GM19467 (cell line): Measurements from ENCODE around the gene TMEM233.

ENCODE experiments used
- ATAC-seq: cut with Tn5 transposase; IDR thresholded peaks from one replicate; pipeline ENCODE4 v1.9.1; 2021; ENCODE audit warnings: mild to moderate bottlenecking, moderate library complexity; ENCODE audit not compliant: unreplicated experiment

Gene TMEM233

DNA sequence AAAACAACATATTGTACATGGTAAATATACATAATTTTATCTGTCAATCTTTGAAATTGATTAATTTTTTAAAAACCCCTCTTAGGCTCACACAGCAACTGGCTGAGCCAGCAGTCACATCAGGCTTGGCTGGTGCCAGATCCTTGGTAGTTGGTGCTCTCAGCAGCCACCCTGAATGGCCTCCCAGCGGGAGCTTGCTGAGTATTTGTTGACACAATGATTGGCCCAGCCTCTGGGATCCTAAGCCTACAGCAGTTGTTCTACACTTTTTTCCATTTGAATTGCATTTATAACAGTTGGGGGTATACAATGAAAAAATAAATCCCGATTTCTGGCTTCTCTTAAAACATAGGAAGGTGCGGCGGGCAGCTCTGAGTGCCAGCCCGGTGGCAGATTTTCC, 85.5 kb downstream of the TMEM233 start:
- no peak for ATAC-seq

DNA sequence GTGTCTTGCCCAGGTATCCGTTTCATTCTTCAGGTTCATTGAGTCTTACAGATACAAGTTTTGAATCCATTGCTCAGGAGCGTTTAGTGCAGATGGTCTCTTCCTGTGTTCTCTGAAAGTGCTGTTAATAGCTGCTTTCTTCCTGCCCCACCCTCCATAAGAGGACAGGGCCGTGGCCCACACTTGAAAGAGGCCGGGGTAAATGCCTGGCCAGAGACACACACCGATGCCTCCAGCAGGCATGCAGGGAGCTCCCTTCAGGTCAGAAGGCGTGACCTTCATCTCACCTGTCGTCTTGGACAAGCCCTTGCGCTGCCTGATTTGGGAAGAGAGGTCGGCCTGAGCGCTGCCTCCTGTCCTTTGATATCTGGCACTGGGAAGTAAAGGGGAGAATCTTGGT, 85.9 kb downstream of the TMEM233 start:
- no peak for ATAC-seq

DNA sequence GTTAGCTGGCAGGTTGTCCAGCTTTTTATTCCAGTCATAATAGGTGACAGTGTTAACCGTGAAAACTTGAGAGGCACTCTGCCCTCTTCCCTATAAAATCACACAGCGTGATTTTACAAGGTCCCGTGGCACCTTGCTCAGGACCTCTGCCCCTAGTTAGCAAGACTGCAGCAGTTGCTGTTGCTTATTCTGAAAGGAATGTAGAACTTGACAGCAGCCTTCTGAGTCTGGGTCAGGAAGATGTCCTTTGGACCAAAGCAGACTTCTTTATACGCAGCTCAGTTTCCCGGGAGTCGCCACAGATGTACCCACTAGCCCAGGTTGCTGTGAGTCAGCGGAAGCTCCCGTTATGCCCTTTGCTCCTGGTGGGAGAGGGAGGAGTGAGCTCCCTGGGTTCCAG, 87.5 kb downstream of the TMEM233 start:
- no peak for ATAC-seq

DNA sequence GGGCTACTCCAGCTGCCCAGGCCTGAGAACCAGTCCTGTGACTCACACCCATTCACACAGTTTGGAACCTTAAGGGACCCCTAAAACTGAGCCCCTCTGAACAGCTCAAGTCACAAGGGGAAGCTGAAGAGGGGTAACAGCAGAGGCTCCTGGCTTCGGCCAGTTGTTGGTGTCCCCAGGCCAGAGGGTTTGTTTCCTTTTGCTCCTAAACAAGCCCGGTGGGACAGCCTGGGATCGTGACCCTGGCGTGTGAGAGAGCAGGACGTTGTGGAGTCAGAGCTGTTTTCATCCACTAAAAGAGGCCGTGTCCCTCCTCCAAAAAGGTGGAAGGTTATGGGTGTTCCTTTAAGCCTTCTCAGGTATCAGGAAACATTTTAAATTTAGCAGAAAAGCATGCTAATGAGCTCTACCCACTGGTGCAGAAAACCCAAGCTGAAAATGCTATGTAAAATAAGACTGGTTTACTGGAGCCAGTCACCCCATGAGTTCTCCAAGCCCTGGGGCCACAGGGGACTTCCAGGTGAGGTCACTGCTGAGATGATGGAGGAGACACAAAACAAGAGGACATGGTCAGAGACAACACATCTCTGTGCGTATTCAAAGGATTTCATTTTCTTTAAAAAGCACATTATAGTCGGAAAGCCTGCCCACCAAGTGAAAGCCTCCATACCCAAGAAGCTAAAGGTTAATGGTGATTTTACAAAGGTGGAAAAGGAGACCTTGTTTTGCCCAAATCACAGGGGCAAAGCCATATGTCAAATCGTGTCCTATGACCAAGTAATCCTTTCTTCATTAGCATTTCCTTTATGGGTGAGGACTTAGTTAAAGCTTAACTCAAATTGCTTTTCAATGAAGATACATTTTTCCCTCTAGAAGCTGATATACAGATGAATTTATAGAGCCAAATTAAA, 88.4 kb downstream of the TMEM233 start:
- ATAC-seq: no peak

DNA sequence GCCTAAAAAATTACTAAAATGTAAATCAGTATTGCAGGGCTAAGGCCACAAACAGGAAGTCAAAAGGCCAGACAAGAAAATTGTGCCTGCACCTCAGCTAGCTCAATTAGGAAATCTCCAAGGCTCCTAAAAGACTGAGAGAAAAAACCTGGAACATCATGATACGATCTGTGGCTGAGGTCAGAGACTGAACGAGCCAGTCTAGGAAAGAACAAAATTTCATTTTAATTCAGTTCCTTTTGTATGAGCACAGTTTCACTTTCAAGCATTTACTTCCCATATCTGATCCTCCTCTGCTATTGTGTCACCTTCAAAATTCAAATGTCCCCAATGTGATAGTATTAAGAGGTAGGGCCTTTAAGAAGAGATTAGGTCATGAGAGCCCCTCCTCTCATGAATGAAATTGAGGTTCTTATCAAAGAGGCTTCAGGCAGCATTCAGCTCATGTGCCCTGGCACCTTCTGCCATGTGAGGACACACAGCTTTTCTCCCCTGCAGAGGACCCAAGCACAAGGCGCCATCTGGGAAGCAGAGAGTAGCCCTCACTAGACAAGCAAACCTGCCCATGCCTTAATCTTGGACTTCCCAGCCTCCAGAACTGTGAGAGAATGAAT, 89.2 kb downstream of the TMEM233 start:
- ATAC-seq: no peak

DNA sequence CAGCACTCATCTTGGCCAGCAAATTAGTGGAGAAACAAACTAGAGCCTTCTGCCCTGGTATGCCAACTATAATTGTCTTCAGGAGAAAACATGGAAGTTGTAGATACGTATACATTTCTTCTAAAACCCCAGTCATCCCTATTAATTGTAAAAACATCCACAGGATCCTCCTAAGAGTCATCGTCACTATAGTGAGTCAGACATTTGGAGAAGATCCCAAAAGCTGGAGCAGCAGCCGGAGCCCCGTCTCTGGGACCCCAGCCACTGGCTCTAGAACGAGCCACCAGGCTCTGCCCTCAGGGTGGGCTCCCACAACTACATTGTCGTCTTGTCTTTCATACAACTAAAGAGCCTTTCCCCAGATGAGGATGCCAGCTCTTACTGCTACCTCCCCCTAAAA, 89.8 kb downstream of the TMEM233 start:
- no peak for ATAC-seq

DNA sequence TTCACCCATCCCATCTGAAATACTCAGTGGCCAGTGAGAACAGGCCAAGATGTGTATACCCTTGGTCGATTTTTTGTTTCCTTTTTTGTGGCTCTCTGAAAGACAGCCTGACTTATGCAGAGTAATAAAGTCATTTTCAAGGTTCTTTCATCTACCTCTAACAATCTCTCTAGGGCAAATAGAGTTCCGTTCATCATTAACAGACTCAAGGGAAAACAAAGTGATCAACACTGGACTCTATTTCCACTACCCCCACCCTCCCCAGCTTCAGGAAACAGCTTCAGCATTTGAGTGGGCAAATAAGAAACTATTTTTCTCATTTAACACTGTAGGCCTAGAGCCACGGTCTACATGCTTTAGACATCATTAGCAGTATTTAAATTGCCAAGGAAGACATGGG, 90.2 kb downstream of the TMEM233 start:
- no peak for ATAC-seq

DNA sequence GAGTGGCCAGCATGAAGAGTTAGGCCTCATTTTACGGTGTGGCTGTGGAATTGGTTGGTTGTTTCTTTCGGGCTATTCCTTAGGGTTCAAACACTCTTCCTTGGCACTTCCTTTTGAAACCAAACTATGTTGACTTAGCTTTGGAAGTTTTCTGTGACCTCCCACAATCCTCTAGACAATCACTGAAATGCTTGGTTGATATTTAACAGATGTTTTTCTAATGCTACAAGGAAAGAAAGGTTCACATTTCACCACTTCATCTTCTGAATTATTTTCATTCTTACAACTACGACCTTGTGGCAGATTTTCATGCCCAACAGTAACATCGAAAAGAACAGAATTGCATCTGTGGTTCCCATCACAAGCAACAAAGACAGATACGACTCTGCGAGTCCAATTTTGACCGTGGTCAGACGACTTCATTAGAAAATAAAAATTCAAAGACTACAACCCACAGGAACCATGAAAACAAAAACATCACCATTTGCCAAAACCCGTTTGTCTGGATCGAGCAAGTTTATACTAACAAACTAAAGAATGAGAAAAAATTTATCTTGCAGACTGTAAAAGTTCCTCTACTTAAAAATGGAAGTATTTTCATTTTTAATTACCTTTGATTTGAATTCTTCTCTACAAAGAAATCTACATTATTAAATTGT, 91.3 kb downstream of the TMEM233 start:
- ATAC-seq: no peak

DNA sequence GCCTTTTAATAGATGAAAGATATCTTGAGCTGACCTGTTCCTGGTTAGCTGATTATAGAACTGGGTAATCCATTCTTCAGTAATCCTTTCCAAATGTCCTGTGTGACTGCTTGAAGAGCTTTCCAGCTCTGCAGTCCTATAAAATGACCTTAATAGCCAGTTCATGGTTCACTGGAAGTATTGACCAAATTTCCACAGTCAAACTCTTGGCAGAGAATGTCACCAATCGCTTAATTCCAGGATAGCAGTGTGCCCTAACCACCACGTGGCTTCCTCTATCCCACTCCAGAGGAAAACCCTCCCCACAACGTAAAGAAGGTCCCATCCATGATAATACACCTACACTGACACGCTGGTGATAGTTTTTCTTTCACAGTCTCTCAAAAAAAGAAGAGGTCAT, 91.8 kb downstream of the TMEM233 start:
- no peak for ATAC-seq

DNA sequence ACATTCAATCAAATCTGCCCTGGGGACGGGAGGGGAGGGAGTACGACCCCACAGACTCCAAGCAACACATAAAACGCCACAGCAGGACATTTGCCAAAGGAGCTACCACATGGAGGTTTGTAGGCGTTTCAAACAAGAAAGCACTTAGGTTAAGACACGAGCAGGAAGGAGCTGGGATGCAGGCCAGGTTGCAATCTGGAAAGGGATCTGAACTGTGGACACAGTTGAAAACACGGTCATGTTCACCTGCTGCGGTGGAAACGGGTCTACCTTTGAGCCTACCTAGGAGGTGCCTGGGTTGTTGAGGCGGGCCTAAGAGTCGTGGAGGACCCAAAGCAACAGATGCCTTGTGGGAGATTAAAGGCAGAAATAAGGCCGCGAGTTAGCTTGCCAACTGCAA, 92.8 kb downstream of the TMEM233 start:
- no peak for ATAC-seq

DNA sequence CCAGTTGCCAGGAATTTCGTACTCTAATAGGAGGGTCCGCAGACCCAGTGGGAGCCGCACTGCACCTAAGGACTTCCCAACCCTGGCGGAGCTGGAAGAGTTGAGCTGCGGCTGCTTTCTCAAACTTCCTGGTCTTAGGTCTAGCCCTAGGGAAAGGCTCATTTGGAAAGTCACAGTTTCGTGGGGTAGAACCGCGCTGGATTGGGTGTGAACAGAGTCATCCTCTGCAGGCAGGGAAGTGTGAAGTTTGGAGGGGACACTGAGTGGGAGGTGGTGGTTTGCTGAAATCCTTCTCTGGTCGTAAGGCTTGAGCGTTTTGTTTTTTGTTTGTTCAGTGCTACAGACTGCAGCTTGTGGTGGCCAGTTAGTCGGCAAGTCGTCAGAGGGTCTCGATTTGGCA, 93.2 kb downstream of the TMEM233 start:
- no peak for ATAC-seq

DNA sequence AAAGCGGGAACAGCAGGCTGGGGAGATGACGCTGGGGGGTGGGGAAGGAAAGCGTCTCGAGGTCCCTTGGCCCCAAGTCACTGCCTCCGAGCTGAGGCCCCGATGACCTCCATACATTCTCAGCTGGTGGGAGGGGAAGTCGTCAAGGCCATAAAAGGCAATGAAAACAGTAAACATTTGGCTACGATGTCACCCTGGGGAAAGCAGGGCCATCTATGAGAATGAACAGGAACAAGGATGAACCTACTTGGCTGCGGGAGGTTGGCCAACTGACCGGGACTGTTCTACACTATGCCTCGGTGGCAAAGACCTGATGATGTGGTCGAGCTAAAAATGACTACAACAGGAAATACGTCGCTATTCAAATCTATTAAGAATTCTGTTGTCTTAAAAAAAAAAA, 93.8 kb downstream of the TMEM233 start:
- no peak for ATAC-seq

DNA sequence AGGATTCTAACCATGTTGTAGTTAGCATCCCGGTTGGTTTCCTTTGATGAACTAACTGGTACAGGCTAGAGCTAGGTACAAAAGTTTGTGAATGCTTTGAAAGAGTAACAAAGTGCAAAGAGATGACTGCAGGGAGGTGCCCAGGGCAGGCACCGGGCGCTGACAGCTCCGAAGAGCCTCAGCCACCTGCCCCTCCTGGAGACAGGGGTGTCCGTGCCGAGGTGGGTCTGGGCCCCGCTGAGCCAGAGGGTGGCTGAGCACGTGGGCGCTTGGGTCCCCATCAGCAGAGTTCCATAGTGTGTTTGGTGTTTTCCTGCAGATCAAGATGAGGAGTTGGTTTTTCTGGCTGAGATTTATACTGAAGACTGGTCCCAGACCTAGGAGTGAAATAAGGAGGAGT, 94.3 kb downstream of the TMEM233 start:
- ATAC-seq: no peak

DNA sequence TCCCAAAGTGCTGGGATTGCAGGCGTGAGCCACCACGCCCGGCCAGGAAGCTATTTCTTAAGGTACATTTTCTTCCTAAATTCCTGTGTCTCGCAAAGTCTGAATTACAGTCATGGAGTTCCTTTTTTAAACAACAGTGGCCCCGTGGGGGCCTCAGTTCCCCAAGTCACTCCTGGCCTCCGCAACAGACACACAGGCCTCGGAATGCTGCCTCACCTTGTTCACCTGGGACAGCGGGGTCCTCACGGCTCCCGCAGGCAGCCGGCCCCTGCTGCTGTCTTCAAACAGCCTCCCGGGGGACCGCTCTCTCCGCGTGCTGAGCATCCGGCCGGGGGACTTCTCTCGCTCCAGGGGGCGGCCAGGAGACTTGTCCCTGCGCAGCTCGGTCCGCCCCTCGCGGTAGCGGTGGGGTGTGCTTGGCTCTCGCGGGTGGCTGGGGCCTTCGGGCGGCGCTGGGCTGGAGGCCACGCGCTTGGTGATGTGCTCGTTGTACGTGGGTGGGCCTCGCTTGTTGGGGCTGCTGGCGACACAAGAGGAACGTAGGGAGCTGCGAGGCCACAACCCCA, 96.4 kb downstream of the TMEM233 start:
- no peak for ATAC-seq

DNA sequence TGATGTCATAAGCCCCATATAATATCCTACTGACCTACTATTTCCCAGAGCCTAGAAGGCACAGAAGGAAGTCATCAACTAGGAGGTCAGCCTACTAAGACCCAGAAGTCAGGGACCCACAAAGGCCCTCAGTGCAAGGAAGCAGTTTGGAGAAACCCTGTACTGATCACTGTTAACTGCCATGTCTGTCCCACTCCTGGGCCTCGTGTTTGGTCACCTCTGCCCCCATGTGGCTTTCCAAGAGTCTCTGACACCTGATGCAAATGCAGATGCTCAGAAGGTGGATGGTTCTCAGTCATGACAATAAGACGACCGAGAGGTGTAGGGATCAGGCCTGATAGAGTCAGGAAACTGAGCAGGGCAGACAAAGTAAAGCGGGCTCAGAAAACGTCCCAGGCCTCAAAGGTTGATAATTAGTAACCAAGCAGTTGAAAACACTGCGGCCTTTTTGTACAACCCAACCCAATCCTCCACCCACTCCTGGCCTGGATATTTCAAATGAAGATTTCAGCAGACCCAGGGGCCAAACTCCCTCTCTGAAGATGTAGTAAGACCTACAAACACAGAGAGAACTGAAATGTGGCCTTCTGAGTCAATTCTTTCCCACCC, 97.7 kb downstream of the TMEM233 start:
- no peak for ATAC-seq

DNA sequence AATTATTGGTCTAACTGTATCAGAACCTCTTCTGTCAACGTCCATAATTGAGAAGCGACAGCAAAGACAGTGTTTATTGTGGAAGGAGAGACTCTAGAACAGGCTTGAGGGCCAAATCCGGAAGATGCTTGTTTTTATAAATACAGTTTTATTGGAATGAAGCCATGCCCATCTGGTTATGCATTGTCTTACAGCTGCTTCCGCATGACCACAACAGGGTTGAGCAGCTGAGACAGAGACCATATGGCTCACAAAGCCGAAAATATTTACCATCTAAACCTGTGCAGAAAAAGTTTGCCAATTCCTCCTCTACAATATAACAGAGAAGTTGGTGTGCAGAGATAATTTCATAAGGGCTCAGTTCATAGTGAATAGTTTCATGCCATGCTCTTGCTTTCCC, 98.8 kb downstream of the TMEM233 start:
- no peak for ATAC-seq
